ENCODE measurements around the gene ABCA2.
A peak's percentile ranks its signal among the peaks of the same experiment; 100 is the strongest.

Gene ABCA2

DNA sequence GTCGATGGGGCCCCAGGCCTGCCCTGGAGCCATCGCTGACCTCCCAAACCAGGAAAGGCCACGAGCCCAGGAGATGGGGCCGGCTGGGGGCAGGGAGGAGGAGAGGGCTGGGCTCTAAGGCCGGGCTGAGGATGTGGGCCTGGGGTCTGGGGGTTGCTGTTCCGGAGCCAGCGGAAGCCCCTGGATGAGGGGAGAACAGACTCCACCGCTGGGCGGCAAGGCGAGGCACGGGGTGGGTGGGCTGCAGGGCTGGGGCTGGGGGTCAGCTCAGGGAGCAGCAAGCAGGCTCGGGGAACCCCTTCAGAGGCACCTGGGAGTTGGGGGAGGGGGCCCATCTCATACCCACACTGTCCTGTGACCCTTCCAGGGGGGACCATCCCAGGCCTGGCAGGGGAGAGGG is 64.3 kb downstream of the ABCA2 start:
- no peaks in the 10 kb centered on the region for H3K36me3 ChIP-seq (ENCODE audit: control insufficient read depth in 2 of 2, insufficient read depth in 2 of 2, low read length in 2 of 2)
- peak overlapping the region in 1 of 2 donors; percentile 9 for H3K27ac ChIP-seq (ENCODE audit: low read depth in 2 of 2, low read length in 2 of 2)
- no peaks in the 10 kb centered on the region for H3K27me3 ChIP-seq (ENCODE audit: control insufficient read depth in 2 of 2, insufficient read depth in 2 of 2, low read length in 2 of 2)
- H3K4me1 ChIP-seq (ENCODE audit: control insufficient read depth in 2 of 2, insufficient read depth in 2 of 2, low read length in 2 of 2) = peaks cover 8 to 10% of the 10 kb centered on the region in 2 donors
- H3K9me3 ChIP-seq (ENCODE audit: control insufficient read depth in 2 of 2, low read length in 2 of 2) = no peaks in the 10 kb centered on the region
- no peak overlapping the region for H3K4me3 ChIP-seq (ENCODE audit: low read length in 2 of 2)
- peak overlapping the region in 1 of 2 donors; percentile 58 for H3K9ac ChIP-seq (ENCODE audit: low read depth in 1 of 2, low read length in 2 of 2)

DNA sequence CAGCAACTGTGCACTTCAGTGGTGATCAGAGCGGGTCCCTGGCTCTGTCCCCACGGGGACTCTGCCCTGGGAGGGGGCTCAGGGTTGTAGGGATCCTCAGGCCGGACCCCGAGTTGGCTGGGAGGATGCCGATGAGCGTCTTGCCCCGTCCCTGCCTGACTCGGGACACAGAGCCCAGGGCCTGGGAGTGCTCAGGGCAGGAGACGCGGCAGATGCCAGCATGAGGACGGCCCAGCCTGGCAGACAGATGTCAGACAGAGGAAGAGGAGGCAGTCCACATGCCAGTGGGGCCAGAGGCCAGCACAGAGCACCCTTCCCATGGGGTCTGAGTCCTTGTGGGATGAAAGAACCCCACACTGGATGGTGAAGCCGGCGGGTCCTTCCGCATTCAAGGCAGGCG is 64.7 kb downstream of the ABCA2 start:
- Histone ChIP-seq H3K9ac (ENCODE audit: low read depth in 1 of 2, low read length in 2 of 2) (no peak overlapping the region), H3K4me1 (ENCODE audit: control insufficient read depth in 2 of 2, insufficient read depth in 2 of 2, low read length in 2 of 2) (peaks cover 8 to 10% of the 10 kb centered on the region in 2 donors), H3K27ac (ENCODE audit: low read depth in 2 of 2, low read length in 2 of 2) (no peak overlapping the region), H3K27me3 (ENCODE audit: control insufficient read depth in 2 of 2, insufficient read depth in 2 of 2, low read length in 2 of 2) (no peaks in the 10 kb centered on the region), H3K4me3 (ENCODE audit: low read length in 2 of 2) (no peak overlapping the region), H3K9me3 (ENCODE audit: control insufficient read depth in 2 of 2, low read length in 2 of 2) (no peaks in the 10 kb centered on the region), H3K36me3 (ENCODE audit: control insufficient read depth in 2 of 2, insufficient read depth in 2 of 2, low read length in 2 of 2) (no peaks in the 10 kb centered on the region)

DNA sequence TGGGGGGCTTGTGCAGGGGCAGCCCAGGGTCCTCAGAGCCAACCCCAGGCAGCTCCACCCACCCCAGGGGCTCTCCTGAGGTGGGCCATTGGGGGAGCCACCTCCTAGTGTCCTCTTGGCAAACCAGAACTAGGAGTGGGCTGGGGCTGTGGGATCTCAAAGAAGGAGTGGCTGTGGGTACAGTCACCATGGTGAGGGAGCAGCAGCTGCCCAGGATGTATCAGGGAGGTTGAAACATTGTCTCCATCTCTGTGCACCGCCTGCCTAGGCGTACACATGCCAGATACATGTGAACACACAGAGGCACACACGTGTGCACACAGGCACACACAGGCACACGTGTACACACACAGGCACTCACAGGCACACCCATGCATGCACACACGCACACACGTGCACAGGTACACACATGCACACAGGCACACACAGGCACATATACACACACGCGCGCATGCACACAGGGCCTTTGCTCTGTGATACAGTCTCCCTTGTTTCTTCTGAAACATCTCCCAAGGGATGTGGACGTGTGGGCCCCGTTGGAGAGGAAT is 65.3 kb downstream of the ABCA2 start:
- Histone ChIP-seq H3K27me3 (ENCODE audit: control insufficient read depth in 2 of 2, insufficient read depth in 2 of 2, low read length in 2 of 2) (no peaks in the 10 kb centered on the region), H3K9ac (ENCODE audit: low read depth in 1 of 2, low read length in 2 of 2) (no peak overlapping the region), H3K9me3 (ENCODE audit: control insufficient read depth in 2 of 2, low read length in 2 of 2) (no peaks in the 10 kb centered on the region), H3K4me3 (ENCODE audit: low read length in 2 of 2) (no peak overlapping the region), H3K36me3 (ENCODE audit: control insufficient read depth in 2 of 2, insufficient read depth in 2 of 2, low read length in 2 of 2) (no peaks in the 10 kb centered on the region), H3K4me1 (ENCODE audit: control insufficient read depth in 2 of 2, insufficient read depth in 2 of 2, low read length in 2 of 2) (peaks cover 8 to 10% of the 10 kb centered on the region in 2 donors), H3K27ac (ENCODE audit: low read depth in 2 of 2, low read length in 2 of 2) (no peak overlapping the region)

DNA sequence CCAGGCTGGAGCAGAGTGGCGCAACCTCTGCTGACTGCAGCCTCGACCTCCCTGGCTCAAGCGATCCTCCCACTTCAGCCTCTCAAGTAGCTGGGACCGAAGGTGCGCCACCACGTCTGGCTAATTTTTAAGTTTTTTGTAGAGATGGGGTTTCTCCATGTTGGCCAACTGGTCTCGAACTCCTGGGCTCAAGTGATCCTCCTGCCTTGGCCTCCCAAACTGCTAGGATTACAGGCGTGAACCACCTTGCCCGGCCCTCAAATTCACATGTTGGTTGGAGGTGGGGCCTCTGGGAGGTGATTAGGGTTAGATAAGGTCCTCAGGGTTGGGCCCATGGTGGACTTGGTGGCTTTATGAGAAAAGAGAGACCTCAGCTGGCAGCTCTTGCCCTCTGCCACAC is 65.9 kb downstream of the ABCA2 start:
- H3K4me3 ChIP-seq (ENCODE audit: low read length in 2 of 2) = no peak overlapping the region
- no peaks in the 10 kb centered on the region for H3K9me3 ChIP-seq (ENCODE audit: control insufficient read depth in 2 of 2, low read length in 2 of 2)
- H3K36me3 ChIP-seq (ENCODE audit: control insufficient read depth in 2 of 2, insufficient read depth in 2 of 2, low read length in 2 of 2) = no peaks in the 10 kb centered on the region
- H3K27ac ChIP-seq (ENCODE audit: low read depth in 2 of 2, low read length in 2 of 2) = no peak overlapping the region
- no peaks in the 10 kb centered on the region for H3K27me3 ChIP-seq (ENCODE audit: control insufficient read depth in 2 of 2, insufficient read depth in 2 of 2, low read length in 2 of 2)
- H3K9ac ChIP-seq (ENCODE audit: low read depth in 1 of 2, low read length in 2 of 2) = no peak overlapping the region
- H3K4me1 ChIP-seq (ENCODE audit: control insufficient read depth in 2 of 2, insufficient read depth in 2 of 2, low read length in 2 of 2) = peaks cover 8 to 10% of the 10 kb centered on the region in 2 donors

DNA sequence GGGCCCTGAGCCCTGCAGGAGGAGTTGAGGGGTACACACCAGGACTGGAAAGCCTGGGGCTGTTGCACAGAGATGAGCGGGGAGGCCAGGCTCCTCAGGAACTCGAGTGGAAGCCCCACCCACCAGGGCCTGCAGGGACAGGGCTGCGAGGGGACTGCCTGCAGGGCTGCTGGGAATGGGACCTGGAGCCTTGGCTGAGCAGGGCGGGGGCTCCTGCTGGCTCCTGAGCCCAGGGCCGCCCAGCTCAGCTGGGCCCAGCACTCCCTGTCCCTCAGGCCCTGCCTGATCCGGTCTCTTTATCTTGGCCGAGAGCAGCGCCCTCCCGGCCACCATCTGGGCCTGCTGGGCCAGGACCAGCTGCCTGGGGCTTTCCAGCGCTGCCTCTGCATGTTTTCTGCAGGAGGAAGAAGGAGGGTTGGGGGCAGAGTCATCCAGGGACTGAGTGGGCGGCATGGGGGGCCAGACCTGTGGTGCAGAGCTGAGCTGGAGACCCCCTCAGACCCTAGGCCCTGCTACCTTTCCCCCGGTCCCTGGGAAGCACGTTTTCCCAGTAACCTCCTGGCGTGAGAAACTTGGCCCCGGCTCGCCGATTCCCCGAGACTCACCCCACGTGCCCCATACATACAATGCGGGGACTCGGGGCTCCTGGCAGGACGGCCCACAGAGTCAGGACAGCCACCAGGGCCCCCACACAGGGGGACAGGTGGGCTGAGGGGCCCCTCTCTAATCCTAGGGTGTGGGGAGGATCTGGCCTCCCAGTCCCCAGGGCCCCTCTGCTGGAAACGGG is 66.6 kb downstream of the ABCA2 start:
- H3K9ac ChIP-seq (ENCODE audit: low read depth in 1 of 2, low read length in 2 of 2) = no peak overlapping the region
- no peaks in the 10 kb centered on the region for H3K36me3 ChIP-seq (ENCODE audit: control insufficient read depth in 2 of 2, insufficient read depth in 2 of 2, low read length in 2 of 2)
- peaks cover 8 to 10% of the 10 kb centered on the region in 2 donors for H3K4me1 ChIP-seq (ENCODE audit: control insufficient read depth in 2 of 2, insufficient read depth in 2 of 2, low read length in 2 of 2)
- no peaks in the 10 kb centered on the region for H3K9me3 ChIP-seq (ENCODE audit: control insufficient read depth in 2 of 2, low read length in 2 of 2)
- H3K4me3 ChIP-seq (ENCODE audit: low read length in 2 of 2) = no peak overlapping the region
- no peaks in the 10 kb centered on the region for H3K27me3 ChIP-seq (ENCODE audit: control insufficient read depth in 2 of 2, insufficient read depth in 2 of 2, low read length in 2 of 2)
- no peak overlapping the region for H3K27ac ChIP-seq (ENCODE audit: low read depth in 2 of 2, low read length in 2 of 2)

DNA sequence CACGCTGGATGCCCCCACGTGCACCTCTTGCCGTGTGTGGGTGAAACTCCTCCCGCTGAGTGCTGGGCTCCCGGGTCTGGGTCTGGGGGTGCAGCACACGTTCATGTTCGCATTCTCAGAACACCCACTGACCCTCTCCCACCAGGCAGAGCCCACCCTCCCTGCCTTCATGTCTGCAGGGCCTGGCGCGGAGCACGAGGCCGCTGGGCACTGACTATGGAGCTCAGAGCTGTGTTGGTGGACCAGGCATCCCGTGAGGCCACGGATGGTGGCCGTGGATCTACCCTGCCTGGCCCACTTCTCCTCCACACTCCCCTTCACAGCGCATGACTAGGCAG is 67.1 kb downstream of the ABCA2 start:
- Histone ChIP-seq H3K4me3 (ENCODE audit: low read length in 2 of 2) (no peak overlapping the region), H3K27me3 (ENCODE audit: control insufficient read depth in 2 of 2, insufficient read depth in 2 of 2, low read length in 2 of 2) (no peaks in the 10 kb centered on the region), H3K9me3 (ENCODE audit: control insufficient read depth in 2 of 2, low read length in 2 of 2) (no peaks in the 10 kb centered on the region), H3K4me1 (ENCODE audit: control insufficient read depth in 2 of 2, insufficient read depth in 2 of 2, low read length in 2 of 2) (peaks cover 8 to 10% of the 10 kb centered on the region in 2 donors), H3K27ac (ENCODE audit: low read depth in 2 of 2, low read length in 2 of 2) (no peak overlapping the region), H3K9ac (ENCODE audit: low read depth in 1 of 2, low read length in 2 of 2) (no peak overlapping the region), H3K36me3 (ENCODE audit: control insufficient read depth in 2 of 2, insufficient read depth in 2 of 2, low read length in 2 of 2) (no peaks in the 10 kb centered on the region)

DNA sequence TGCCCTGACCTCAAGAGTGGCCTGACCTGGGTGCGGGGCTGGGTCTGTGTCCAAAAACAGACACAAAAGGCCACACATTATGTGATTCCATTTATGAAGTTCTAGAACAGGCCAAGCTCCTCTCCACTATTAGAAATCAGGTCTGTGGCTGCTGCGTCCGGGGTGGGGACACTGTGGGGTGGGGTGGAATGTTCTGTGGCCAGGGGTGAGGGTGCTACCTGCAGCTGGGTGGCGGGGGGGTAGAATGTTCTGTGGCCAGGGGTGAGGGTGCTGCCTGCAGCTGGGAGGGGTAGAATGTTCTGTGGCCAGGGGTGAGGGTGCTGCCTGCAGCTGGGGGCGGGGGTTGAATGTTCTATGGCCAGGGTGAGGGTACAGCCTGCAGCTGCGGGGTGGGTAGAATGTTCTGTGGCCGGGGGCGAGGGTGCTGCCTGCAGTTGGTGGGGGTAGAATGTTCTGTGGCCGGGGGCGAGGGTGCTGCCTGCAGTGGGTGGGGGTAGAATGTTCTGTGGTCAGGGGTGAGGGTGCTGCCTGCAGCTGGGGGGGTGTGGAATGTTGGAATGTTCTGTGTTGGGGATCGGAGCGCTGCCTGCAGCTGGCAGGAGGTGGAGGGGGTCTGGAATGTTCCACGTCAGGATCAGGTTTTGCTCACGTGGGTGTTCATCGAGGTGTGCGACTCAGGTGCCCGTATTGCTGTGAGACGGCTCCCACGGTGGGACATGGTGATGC is 67.7 kb downstream of the ABCA2 start:
- H3K36me3 ChIP-seq (ENCODE audit: control insufficient read depth in 2 of 2, insufficient read depth in 2 of 2, low read length in 2 of 2) = no peaks in the 10 kb centered on the region
- no peak overlapping the region for H3K4me3 ChIP-seq (ENCODE audit: low read length in 2 of 2)
- no peaks in the 10 kb centered on the region for H3K9me3 ChIP-seq (ENCODE audit: control insufficient read depth in 2 of 2, low read length in 2 of 2)
- peaks cover 8 to 10% of the 10 kb centered on the region in 2 donors for H3K4me1 ChIP-seq (ENCODE audit: control insufficient read depth in 2 of 2, insufficient read depth in 2 of 2, low read length in 2 of 2)
- H3K27me3 ChIP-seq (ENCODE audit: control insufficient read depth in 2 of 2, insufficient read depth in 2 of 2, low read length in 2 of 2) = no peaks in the 10 kb centered on the region
- no peak overlapping the region for H3K9ac ChIP-seq (ENCODE audit: low read depth in 1 of 2, low read length in 2 of 2)
- no peak overlapping the region for H3K27ac ChIP-seq (ENCODE audit: low read depth in 2 of 2, low read length in 2 of 2)

DNA sequence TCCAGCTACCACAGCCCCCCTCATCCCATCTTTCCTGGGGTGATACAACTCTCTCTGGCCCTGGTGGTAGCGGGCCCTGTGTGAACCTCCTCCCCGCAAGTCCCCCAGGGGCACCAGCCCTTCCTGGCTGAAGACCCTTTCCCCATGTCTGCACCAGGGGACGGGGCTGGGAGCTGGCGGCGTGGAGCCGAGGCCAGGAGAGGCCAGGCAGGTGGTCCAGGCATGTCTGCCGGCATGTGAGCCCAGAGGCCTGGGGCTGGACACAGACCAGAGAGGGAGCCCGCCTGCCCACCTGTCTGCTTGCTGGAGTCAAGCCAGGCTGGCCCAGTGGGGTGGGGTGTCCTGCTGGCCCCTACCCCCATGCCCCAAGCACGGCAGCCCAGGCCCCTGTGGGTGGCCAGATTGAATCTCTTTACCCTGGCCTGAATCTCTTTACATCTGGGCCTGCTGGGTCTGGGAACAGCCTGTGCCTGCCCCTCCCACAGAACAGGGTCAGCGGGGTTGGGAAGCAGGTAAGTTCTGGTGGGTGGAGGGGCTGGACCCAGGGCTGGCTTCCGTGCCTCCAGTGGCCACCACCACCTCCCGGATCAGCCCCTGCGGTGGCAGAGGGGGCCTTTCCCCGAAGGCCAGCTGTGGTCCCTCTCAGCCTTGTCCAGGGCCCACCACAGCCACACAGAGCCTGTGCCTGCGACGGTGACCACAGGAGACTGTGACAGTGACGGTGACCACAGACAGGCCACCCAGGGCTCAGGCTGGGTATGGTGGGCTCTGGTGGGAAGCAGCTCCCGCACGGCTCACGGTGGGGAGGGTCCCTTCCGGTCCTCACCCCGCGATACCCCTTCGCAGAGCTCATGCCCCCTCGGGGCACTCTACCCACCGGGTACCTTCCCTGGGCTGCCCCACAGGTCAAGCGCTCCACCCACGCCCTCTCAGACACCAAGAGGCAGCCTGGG is 68.9 kb downstream of the ABCA2 start:
- Histone ChIP-seq H3K9me3 (ENCODE audit: control insufficient read depth in 2 of 2, low read length in 2 of 2) (no peaks in the 10 kb centered on the region), H3K27me3 (ENCODE audit: control insufficient read depth in 2 of 2, insufficient read depth in 2 of 2, low read length in 2 of 2) (no peaks in the 10 kb centered on the region), H3K4me3 (ENCODE audit: low read length in 2 of 2) (no peak overlapping the region), H3K27ac (ENCODE audit: low read depth in 2 of 2, low read length in 2 of 2) (no peak overlapping the region), H3K36me3 (ENCODE audit: control insufficient read depth in 2 of 2, insufficient read depth in 2 of 2, low read length in 2 of 2) (no peaks in the 10 kb centered on the region), H3K9ac (ENCODE audit: low read depth in 1 of 2, low read length in 2 of 2) (no peak overlapping the region), H3K4me1 (ENCODE audit: control insufficient read depth in 2 of 2, insufficient read depth in 2 of 2, low read length in 2 of 2) (peaks cover 3% of the 10 kb centered on the region in 2 donors)

DNA sequence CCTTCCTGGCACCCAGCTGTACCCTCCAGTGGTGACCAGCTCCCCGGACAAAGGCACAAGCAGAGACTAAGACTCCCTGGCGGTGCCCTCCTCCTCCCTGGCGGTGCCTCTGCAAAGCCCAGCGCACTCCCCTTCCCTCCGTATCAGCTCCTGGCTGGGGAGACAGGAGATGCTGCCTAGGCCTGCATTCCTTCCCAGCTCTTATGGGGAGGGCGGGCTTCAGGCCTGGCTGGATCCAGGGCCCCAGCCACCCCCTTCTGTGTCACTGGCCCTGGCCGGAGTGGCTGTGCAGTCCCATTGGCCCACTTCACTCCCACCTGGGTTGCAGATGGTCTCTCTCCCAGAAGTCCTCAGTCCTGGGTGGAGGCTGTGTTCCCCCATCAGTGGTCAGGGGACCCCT is 69.6 kb downstream of the ABCA2 start:
- H3K27ac ChIP-seq (ENCODE audit: low read depth in 2 of 2, low read length in 2 of 2) = no peak overlapping the region
- no peak overlapping the region for H3K4me3 ChIP-seq (ENCODE audit: low read length in 2 of 2)
- H3K4me1 ChIP-seq (ENCODE audit: control insufficient read depth in 2 of 2, insufficient read depth in 2 of 2, low read length in 2 of 2) = no peaks in the 10 kb centered on the region

More for the DNA sequence above, 69.6 kb downstream of the ABCA2 start:
- Histone ChIP-seq H3K9me3 (ENCODE audit: control insufficient read depth in 2 of 2, low read length in 2 of 2) (no peaks in the 10 kb centered on the region), H3K36me3 (ENCODE audit: control insufficient read depth in 2 of 2, insufficient read depth in 2 of 2, low read length in 2 of 2) (no peaks in the 10 kb centered on the region), H3K27me3 (ENCODE audit: control insufficient read depth in 2 of 2, insufficient read depth in 2 of 2, low read length in 2 of 2) (no peaks in the 10 kb centered on the region), H3K9ac (ENCODE audit: low read depth in 1 of 2, low read length in 2 of 2) (no peak overlapping the region)

All from mucosa of rectum (tissue), 2 donors.